ENCODE results near the gene ARAF.
"Not testable (repeated sequence)": the region's sequence is repeated elsewhere in the genome, so short reads cannot be mapped to it uniquely, and the experiment has no call there.

Gene ARAF

DNA sequence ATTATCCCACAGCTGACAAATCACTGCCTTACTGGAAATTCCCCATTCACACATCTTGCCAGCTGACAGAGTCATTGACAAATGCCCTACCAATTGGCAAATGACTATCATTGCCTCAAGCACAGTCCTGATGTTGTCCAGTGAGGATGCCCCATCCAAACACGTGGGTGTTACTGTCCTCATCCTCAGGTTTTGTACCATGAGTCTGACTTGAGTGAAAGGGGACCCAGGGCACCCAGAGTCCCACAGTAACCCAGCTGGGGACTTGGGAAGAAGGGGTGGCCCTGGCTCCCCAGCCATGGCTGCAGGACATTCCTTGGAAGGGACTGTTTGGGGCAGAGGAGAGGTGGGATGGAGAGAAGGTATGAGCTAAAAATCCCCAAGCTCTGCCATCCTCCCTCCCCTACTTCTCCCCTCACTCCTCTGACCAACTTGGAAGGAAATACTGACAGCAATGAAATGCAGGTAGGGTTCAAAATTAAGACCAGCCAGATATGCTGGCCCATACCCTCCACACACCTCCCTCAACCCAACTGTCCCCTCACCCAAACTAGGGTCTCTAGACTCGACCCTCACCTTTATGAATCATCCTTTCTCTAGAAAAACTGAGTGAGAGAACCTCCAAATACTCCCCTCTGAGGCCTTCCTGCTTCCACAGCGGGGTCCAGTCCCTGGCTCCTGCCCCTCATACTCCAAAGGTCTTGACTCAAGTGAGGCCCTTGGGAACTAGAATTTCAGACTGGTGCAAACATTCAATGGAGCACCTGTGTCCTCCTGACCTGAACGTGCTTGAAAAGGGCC, 26.3 kb downstream of the ARAF start:
- DNase-seq: no peak

- no peak for DNase-seq
Observed at GRCh38 chrX:47587906-47588735, 27.1 kb downstream of the ARAF start.

- DNase-seq: no peak
Observed at GRCh38 chrX:47590984-47591383, 30.0 kb downstream of the ARAF start.

GRCh38 chrX:47593522-47593921, 32.5 kb downstream of the ARAF start:
- no peak for DNase-seq

- DNase-seq: no peak
Observed at GRCh38 chrX:47595716-47596251, 34.8 kb downstream of the ARAF start.

GRCh38 chrX:47596256-47596655, 35.3 kb downstream of the ARAF start:
- no peak for DNase-seq

- DNase-seq: no peak
Observed at GRCh38 chrX:47597222-47597621, 36.2 kb downstream of the ARAF start.

DNA sequence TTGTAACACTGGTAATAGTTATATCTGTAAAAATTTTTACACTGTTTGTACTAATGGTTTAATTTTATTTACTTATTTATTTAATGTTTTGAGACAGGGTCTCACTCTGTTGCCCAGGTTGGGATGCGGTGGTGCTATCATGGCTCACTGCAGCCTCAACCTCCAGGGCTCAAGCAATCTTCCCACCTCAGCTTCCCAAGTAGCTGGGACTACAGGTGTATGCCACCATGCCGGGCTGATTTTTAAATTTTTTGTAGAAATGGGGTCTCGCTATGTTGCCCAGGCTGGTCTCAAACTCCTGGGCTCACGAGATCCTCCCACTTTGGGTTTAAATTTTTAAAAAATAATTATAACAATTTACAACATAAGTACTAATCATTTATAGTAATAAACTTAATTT, 42.1 kb downstream of the ARAF start:
- not testable (repeated sequence) for DNase-seq

DNA sequence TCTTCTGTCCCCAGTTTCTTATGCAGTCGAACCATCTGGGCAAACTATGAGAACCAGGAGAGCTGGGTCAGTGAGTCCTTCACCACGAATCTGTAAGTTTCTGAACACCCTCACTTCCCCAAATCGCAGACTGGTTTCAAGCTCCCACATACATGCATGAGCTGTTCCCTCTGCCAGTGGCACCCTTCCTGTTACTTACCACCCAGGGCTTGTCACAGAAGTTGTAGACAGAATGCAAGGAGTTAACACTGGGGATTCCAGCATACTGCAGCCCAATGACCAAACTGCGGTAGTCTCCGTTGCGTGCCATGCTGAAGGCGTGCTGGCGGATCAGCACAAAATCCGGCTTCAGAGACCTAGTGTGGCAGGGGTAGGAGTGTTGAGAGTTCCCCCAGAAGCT, 44.0 kb downstream of the ARAF start:
- no peak for DNase-seq

- DNase-seq: no peak
Observed at GRCh38 chrX:47607091-47607490, 46.1 kb downstream of the ARAF start.

DNA sequence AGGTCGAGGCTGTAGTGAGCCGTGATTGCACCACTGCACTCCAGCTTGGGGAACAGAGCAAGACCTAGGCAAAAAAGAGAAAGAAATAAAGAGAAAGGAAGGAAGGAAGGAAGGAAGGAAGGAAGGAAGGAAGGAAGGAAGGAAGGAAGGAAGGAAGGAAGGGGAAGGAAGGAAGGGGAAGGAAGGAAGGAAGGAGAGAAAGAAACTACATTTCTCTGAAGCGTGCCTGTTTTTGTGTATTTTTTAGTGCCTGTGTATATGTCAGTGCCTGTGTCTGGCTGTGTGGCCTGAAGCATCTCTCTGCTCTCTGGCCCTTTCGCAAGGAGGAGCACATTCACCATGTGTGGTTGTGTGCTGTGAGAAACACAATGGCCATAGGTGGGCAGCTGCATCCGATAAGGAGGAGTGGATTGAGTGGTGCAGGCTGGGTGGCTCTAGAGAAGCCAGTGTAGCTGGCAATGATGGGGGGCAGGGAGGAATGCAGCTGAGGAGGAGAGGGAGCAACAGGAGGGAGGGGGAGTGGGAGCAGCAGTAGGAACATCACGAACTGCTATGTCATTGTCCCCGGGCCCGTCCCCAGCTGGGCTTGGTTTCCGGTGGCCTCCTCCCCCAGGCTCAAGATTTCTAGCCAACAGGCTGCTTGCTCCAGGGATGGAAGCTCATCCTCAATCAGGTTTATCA, 47.3 kb downstream of the ARAF start:
- no peak for DNase-seq

DNA sequence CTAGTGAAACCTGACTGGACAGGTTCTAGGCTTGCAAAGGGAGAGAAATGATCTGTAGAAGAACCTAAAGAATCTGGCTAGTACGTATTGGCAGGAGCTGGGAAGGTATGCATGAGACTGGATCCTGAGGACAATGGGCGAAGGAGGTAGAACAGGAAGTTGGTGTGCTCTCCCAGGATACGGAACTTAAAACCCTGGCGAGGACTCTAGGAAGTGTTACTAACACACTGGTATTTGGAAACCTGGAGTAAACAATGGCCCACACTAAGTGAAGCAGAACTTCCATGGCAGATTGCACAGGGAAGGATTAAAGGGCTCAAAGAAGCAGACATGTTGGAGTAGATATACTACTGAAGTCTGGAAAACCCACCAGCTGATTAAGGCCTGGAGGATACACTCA, 49.5 kb downstream of the ARAF start:
- no peak for DNase-seq

GRCh38 chrX:47611489-47611888, 50.5 kb downstream of the ARAF start:
- no peak for DNase-seq

DNA sequence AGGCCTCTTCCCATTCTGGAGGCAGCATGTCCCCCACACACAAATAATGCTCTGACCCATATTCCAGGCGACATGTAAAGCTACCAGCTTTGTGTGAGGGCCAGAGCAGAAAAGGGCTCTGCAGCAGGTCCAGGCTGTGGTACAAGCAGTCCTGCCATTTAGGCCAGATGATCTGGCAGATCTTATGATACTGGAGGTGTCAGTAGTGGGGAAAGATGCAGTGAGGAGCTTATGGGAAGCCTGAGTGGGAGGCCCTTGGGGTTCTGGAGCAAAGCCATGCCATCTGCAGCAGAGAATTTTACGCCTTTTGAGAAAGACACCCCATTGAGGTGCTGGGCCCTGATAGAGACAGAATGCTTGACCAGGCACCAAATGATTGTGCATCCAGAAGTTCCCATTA, 50.9 kb downstream of the ARAF start:
- DNase-seq: no peak

DNA sequence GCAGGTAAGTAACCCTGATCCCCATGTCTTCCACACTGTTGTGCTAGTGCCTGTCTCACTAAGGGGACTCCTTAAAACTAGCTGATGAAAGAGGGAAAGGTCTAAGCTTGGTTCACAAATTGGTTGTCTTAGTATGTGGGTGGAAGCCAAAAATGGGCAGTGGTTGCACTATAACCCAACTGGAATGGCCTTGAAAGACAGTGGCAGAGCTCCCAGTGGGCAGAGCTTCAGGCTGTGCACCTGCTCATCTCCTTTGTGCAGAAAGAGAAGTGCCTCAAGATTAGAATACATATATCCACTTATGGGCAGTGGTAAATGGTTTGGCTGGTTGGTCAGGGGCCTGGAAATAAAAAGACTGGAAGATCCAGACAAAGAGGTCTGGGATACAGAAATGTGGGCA, 51.4 kb downstream of the ARAF start:
- no peak for DNase-seq

DNA sequence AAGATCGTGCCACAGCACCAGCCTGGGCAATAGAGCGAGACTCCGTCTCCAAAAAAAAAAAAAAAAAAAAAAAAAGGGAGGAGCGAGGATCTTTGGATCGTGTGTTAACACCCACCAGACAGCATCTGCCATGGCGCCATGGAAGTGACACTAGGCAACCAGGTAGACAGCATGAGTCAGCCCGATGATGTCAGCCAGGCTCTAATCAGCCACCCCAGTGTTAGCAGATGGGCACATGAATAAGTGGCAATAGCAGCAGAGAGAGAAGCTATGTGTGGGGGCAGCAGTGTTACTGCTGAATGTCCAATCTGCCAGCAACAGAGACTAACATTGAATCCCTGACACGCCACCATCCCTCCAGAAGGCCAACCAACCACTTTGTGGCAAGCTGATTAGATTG, 52.1 kb downstream of the ARAF start:
- no peak for DNase-seq

GRCh38 chrX:47614618-47615017, 53.6 kb downstream of the ARAF start:
- DNase-seq: no peak

- no peak for DNase-seq
Observed at GRCh38 chrX:47618923-47619485, 58.0 kb downstream of the ARAF start.

GRCh38 chrX:47619486-47620302, 58.7 kb downstream of the ARAF start, which contains the start of gene SYN1:
Gene SYN1, minus strand, starts transcription at chrX:47619857. Its CDS starts 129 bp downstream, at chrX:47619728.
- DNase-seq: peak; percentile 4

GRCh38 chrX:47620303-47620685, 59.3 kb downstream of the ARAF start:
- DNase-seq: no peak
